H1 (cell line): ENCODE measurements around the gene EPHB1. TPM values are rescaled to one million over a fixed set of nuclear protein-coding genes. Genes with fewer than 3 reads are reported as not detected.

Experiments used
- CTCF ChIA-PET: fragments of 300-600 bp; sonication (Branson Sonifier 250); formaldehyde crosslinking; loops from one replicate; lab custom pipeline; 2021; ENCODE audit not compliant: partially characterized antibody; lab: Charles Lee
- POLR2A ChIA-PET: fragments of 300-600 bp; sonication (Branson Sonifier 250); formaldehyde crosslinking; loops from one replicate; lab custom pipeline; 2021; ENCODE audit warnings: inconsistent platforms; ENCODE audit not compliant: partially characterized antibody; lab: Charles Lee
- DNase-seq, 2 experiments: peaks; one replicate each; pipeline versions ENCODE4 v3.0.0 to v3.0.0-alpha.2; 2010 to 2022; ENCODE audit warnings: low spot score in 2 of 2, low read depth in 1 of 2, mixed read lengths in 1 of 2
- FAIRE-seq: peaks from 2 replicates; lab custom pipeline; 2011; peaks lifted over from hg19 to GRCh38; lab: Jason Lieb, UNC
- H2AFZ ChIP-seq: 2 replicates; pipeline ENCODE4 v1.8.1; 2012; ENCODE audit warnings: low read length, inconsistent platforms
- H2AK5ac ChIP-seq: 2 replicates; pipeline ENCODE4 v1.6.1; 2013; ENCODE audit warnings: low read depth, low read length
- H2BK120ac ChIP-seq: replicated peaks from 2 replicates; pipeline ENCODE3; 2013; ENCODE audit warnings: low read depth, low read length, inconsistent platforms
- H2BK12ac ChIP-seq: 2 replicates; pipeline ENCODE4 v1.6.1; 2013; ENCODE audit warnings: low read depth, low read length
- H2BK15ac ChIP-seq: 2 replicates; pipeline ENCODE4 v1.6.1; 2013; ENCODE audit warnings: low read length
- H2BK20ac ChIP-seq: 2 replicates; pipeline ENCODE4 v1.6.1; 2013; ENCODE audit warnings: low read length
- H2BK5ac ChIP-seq: 2 replicates; pipeline ENCODE4 v1.6.1; 2013; ENCODE audit warnings: low read depth, low read length
- H3K14ac ChIP-seq: 2 replicates; pipeline ENCODE4 v1.6.1; 2013; ENCODE audit warnings: inconsistent platforms; ENCODE audit not compliant: insufficient read length
- H3K18ac ChIP-seq: 2 replicates; pipeline ENCODE4 v1.6.1; 2013; ENCODE audit warnings: low read length; ENCODE audit errors: extremely low read depth
- H3K23ac ChIP-seq: 2 replicates; pipeline ENCODE4 v1.6.1; 2013; ENCODE audit warnings: inconsistent platforms; ENCODE audit not compliant: insufficient read length
- H3K23me2 ChIP-seq: 2 replicates; pipeline ENCODE4 v1.6.1; 2013; ENCODE audit warnings: low read depth, low read length
- H3K27ac ChIP-seq: 2 replicates; pipeline ENCODE4 v1.6.1; 2011; ENCODE audit warnings: low read depth, low read length, inconsistent platforms
- H3K27me3 ChIP-seq, 4 experiments: replicated peaks in 1 of 4; 1 replicate in 1 of 4; 2 replicates in 3 of 4; pipeline versions ENCODE4 v1.6.1 to v1.8.1; 2011 to 2013; ENCODE audit warnings: low read length in 3 of 4, mild to moderate bottlenecking in 3 of 4, inconsistent platforms in 2 of 4, mixed read lengths in 2 of 4, moderate library complexity in 1 of 4; ENCODE audit not compliant: control insufficient read depth in 3 of 4, insufficient read depth in 3 of 4; ENCODE audit errors: extremely low read depth in 1 of 4
- H3K36me3 ChIP-seq, 4 experiments: 2 replicates each; pipeline versions ENCODE4 v1.6.1 to v1.8.1; 2011 to 2013; ENCODE audit warnings: mild to moderate bottlenecking in 4 of 4, low read length in 3 of 4, moderate library complexity in 2 of 4, control low read depth in 1 of 4, inconsistent platforms in 1 of 4; ENCODE audit not compliant: insufficient read depth in 4 of 4, control insufficient read depth in 2 of 4
- H3K4ac ChIP-seq: replicated peaks from 2 replicates; pipeline ENCODE3; 2013; ENCODE audit warnings: low read length, low read depth, mixed read lengths, inconsistent platforms; ENCODE audit not compliant: insufficient read length
- H3K4me1 ChIP-seq, 4 experiments: replicated peaks in 1 of 4; 1 replicate in 1 of 4; 2 replicates in 3 of 4; pipeline versions ENCODE4 v1.6.1 to v1.8.1; 2011 to 2013; ENCODE audit warnings: low read length in 3 of 4, inconsistent platforms in 2 of 4, mixed read lengths in 1 of 4; ENCODE audit not compliant: insufficient read depth in 4 of 4, control insufficient read depth in 3 of 4
- H3K4me2 ChIP-seq, 2 experiments: 2 replicates each; pipeline versions ENCODE4 v1.6.1 to v1.8.1; 2011 to 2013; ENCODE audit warnings: low read depth in 2 of 2, low read length in 2 of 2, control low read depth in 1 of 2, inconsistent platforms in 1 of 2, mild to moderate bottlenecking in 1 of 2; ENCODE audit not compliant: insufficient read depth in 1 of 2
- H3K4me3 ChIP-seq, 4 experiments: fragments of 200-600, 300-600 bp in 1 of 4; sonication (generic), shearing (Covaris generic), sonication (Bioruptor Twin) in 1 of 4; 2 replicates each; pipeline versions ENCODE4 v1.5.1 to v1.8.1; 2011 to 2016; ENCODE audit warnings: low read length in 4 of 4, low read depth in 3 of 4, control low read depth in 2 of 4, inconsistent platforms in 2 of 4, mild to moderate bottlenecking in 2 of 4, mixed read lengths in 1 of 4, moderate library complexity in 1 of 4; ENCODE audit not compliant: insufficient read depth in 2 of 4; ENCODE audit errors: extremely low read depth in 1 of 4
- H3K56ac ChIP-seq: replicated peaks from 2 replicates; pipeline ENCODE3; 2013; ENCODE audit warnings: low read depth, mild to moderate bottlenecking, mixed read lengths, low read length, inconsistent platforms; ENCODE audit not compliant: insufficient read length
- H3K79me1 ChIP-seq: 2 replicates; pipeline ENCODE4 v1.6.1; 2013; ENCODE audit warnings: low read depth, low read length, control low read depth
- H3K79me2 ChIP-seq, 2 experiments: 2 replicates each; pipeline versions ENCODE4 v1.6.1 to v1.8.1; 2012 to 2013; ENCODE audit warnings: low read length in 2 of 2, mild to moderate bottlenecking in 2 of 2, inconsistent platforms in 1 of 2; ENCODE audit not compliant: insufficient read depth in 2 of 2, control insufficient read depth in 1 of 2
- H3K9ac ChIP-seq, 4 experiments: replicated peaks in 1 of 4; 1 replicate in 1 of 4; 2 replicates in 3 of 4; pipeline versions ENCODE4 v1.6.1 to v1.8.1; 2011 to 2013; ENCODE audit warnings: low read depth in 3 of 4, low read length in 3 of 4, control low read depth in 2 of 4, mild to moderate bottlenecking in 2 of 4, moderate library complexity in 2 of 4, inconsistent platforms in 1 of 4; ENCODE audit errors: extremely low read depth in 1 of 4
- H3K9me3 ChIP-seq, 2 experiments: 2 replicates each; pipeline versions ENCODE4 v1.6.1 to v1.8.1; 2012 to 2013; ENCODE audit warnings: mild to moderate bottlenecking in 2 of 2, moderate library complexity in 2 of 2, control low read depth in 1 of 2, inconsistent platforms in 1 of 2, low read depth in 1 of 2, low read length in 1 of 2, mixed read lengths in 1 of 2; ENCODE audit not compliant: insufficient read depth in 2 of 2
- H4K20me1 ChIP-seq, 2 experiments: replicated peaks in 1 of 2; 2 replicates each; pipeline versions ENCODE3 to v1.8.1; 2011 to 2013; ENCODE audit warnings: inconsistent platforms in 2 of 2, low read length in 2 of 2, mild to moderate bottlenecking in 1 of 2; ENCODE audit not compliant: insufficient read depth in 2 of 2, control insufficient read depth in 1 of 2
- H4K5ac ChIP-seq: 2 replicates; pipeline ENCODE4 v1.6.1; 2013; ENCODE audit warnings: low read length, low read depth, mixed read lengths, inconsistent platforms; ENCODE audit not compliant: insufficient read length
- H4K8ac ChIP-seq: 2 replicates; pipeline ENCODE4 v1.8.0; 2013; ENCODE audit warnings: mild to moderate bottlenecking, moderate library complexity, low read length, inconsistent platforms; ENCODE audit not compliant: insufficient read depth; ENCODE audit errors: extremely low read depth
- H4K91ac ChIP-seq: replicated peaks from 2 replicates; pipeline ENCODE3; 2013; ENCODE audit warnings: low read length, mixed read lengths, inconsistent platforms; ENCODE audit not compliant: insufficient read length
- BCL11A ChIP-seq, 2 experiments: IDR thresholded peaks; one replicate each; pipeline ENCODE4 v1.6.1; 2011; ENCODE audit warnings: low read depth in 2 of 2, low read length in 2 of 2, mild to moderate bottlenecking in 2 of 2
- CBX5 ChIP-seq: fragments of 300-800, 300-1000 bp; sonication (generic); IDR thresholded peaks from 2 replicates; pipeline ENCODE4 v1.7.1; 2016; ENCODE audit warnings: antibody characterized with exemption, low read length, low read depth
- CEBPB ChIP-seq: IDR thresholded peaks from 2 replicates; pipeline ENCODE4 v1.6.1; 2012; ENCODE audit warnings: low read depth, low read length
- EP300 ChIP-seq, 2 experiments: IDR thresholded peaks; 1 replicate in 1 of 2; 2 replicates in 1 of 2; pipeline ENCODE4 v1.6.1; 2011 to 2012; ENCODE audit warnings: low read depth in 2 of 2, low read length in 2 of 2, mild to moderate bottlenecking in 2 of 2, borderline replicate concordance in 1 of 2, inconsistent platforms in 1 of 2, moderate library complexity in 1 of 2
- GABPA ChIP-seq: IDR thresholded peaks from 2 replicates; pipeline ENCODE4 v1.6.1; 2011; ENCODE audit warnings: mild to moderate bottlenecking, low read length, moderate library complexity, borderline replicate concordance; ENCODE audit not compliant: insufficient read depth
- HDAC2 ChIP-seq, 2 experiments: fragments of 300-600 bp in 1 of 2; sonication (generic) in 1 of 2; IDR thresholded peaks; 2 replicates each; pipeline ENCODE4 v1.6.1; 2011 to 2012; ENCODE audit warnings: low read depth in 2 of 2, low read length in 2 of 2, mild to moderate bottlenecking in 2 of 2, moderate library complexity in 2 of 2, borderline replicate concordance in 1 of 2, inconsistent platforms in 1 of 2
- TEAD4 ChIP-seq: IDR thresholded peaks from 2 replicates; pipeline ENCODE4 v1.6.1; 2012; ENCODE audit warnings: low read depth, low read length, inconsistent platforms, mixed read lengths
- WGBS, 2 experiments: shearing (Covaris generic) in 1 of 2; methylation state at CpG; one replicate each; pipeline versions ENCODE4 v1.1.6 to v1.1.7; 2013 to 2015; ENCODE audit warnings: low lambda C conversion rate in 2 of 2, mixed read lengths in 2 of 2, inconsistent platforms in 1 of 2, low coverage in 1 of 2, missing lambda C conversion rate in 1 of 2; ENCODE audit not compliant: insufficient replicate concordance in 2 of 2, insufficient coverage in 1 of 2, insufficient read length in 1 of 2; ENCODE audit errors: extremely low coverage in 1 of 2, missing lambda C conversion rate in 1 of 2; 5-methylcytosine and 5-hydroxymethylcytosine counted together
- polyA plus RNA-seq, 7 experiments: library from polyadenylated mRNA; depleted of rRNA in 3 of 7; stranded (reverse) in 5 of 7; unstranded in 2 of 7; fragments of >200 nt in 5 of 7; fragments of 200-250 nt in 2 of 7; gene quantifications; 1 replicate in 5 of 7; 2 replicates in 1 of 7; 4 replicates in 1 of 7; pipeline versions ENCODE4 v1.2.1 to v1.2.3, GENCODE V29; 2011 to 2013; ENCODE audit warnings: missing spikeins in 2 of 7, mixed read lengths in 2 of 7
- total RNA-seq: library from RNA; stranded (reverse); fragmentation: NEBNext Ultra II Directional; extraction: Animal tissue kit (Norgen Biotek cat#: 25700); gene quantifications from 2 replicates; pipeline ENCODE4 v1.2.1, GENCODE V29; 2021

EPHB1 gene
- total and polyA plus RNA-seq, 2 of the 8 experiments (the other 6 are each of a cell fraction or from before 2014, with no cell fraction given), result 3.5 to 5.9 TPM

DNA sequence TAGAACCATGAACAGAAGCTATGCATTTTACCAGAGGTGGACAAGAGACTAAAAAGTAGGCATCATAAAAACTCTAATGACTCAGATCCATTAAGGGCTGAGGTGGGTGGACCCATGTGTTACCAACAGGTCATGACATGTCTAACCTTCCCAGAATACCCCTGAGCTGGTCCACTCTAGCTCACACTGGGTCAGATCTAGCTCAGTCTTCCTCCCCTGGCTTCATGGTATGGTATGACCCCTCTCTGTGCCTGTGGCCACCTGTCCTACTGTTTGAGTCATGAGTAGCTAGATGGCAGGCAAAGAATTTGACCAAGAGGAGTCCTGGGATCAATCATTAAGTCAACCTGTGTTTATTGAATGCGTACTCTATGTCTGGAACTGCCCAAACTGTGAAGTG, 340.4 kb downstream of the EPHB1 start:
- CTCF ChIA-PET, result interaction anchor here (1.5 kb wide), 1 partner anchor 8 kb away, joined by 3 read pairs; no protein-coding TSS in a partner anchor
- 86% methylated on average over 1 of the region's 1 CpG; no CpG with 5 or more reads in 1 of the 2 experiments for WGBS, 2 experiments

More for the DNA sequence above, 340.4 kb downstream of the EPHB1 start:
- H3K27ac ChIP-seq, result no peak overlapping the region
- H3K4me3 ChIP-seq, result no peak overlapping the region
- H2BK15ac ChIP-seq, result no peak overlapping the region
- no peak overlapping the region for H2AK5ac ChIP-seq
- no peaks in the 10 kb centered on the region for H4K20me1 ChIP-seq
- no peaks in the 10 kb centered on the region for H3K36me3 ChIP-seq
- H3K23ac ChIP-seq, result no peak overlapping the region
- H3K4me1 ChIP-seq, result no peaks in the 10 kb centered on the region; a peak in 1 of 7 replicates
- H3K4me2 ChIP-seq, result no peak overlapping the region
- no peak for FAIRE-seq
- no peak overlapping the region for H3K14ac ChIP-seq
- H2AFZ ChIP-seq, result no peak overlapping the region
- no peak overlapping the region for H3K4ac ChIP-seq
- no peaks in the 10 kb centered on the region; the same call in 1 of the 2 replicates for H3K23me2 ChIP-seq
- no peaks in the 10 kb centered on the region for H3K79me2 ChIP-seq
- H3K27me3 ChIP-seq, result no peaks in the 10 kb centered on the region; a peak in 1 of 7 replicates
- H3K56ac ChIP-seq, result no peak overlapping the region
- no peak overlapping the region for H4K8ac ChIP-seq
- no peak overlapping the region for H4K91ac ChIP-seq
- no peak overlapping the region for H3K18ac ChIP-seq
- H2BK120ac ChIP-seq, result no peak overlapping the region
- TF ChIP-seq CEBPB (no peak), CBX5 (no peak), TEAD4 (no peak), EP300 (IDR thresholded peaks at IDR 0.05; ENCODE audit: borderline replicate concordance in 1 of 2, low read depth in 2 of 2, low read length in 2 of 2) (no peak), HDAC2 (IDR thresholded peaks at IDR 0.05; ENCODE audit: borderline replicate concordance in 1 of 2, low read depth in 2 of 2, low read length in 2 of 2) (no peak), GABPA (no peak), BCL11A (IDR thresholded peaks at IDR 0.05; ENCODE audit: low read depth in 2 of 2, low read length in 2 of 2) (no peak)
- TF ChIP-seq, all 59 proteins: peak for 0
- Histone ChIP-seq H3K79me1 (no peaks in the 10 kb centered on the region), H2BK20ac (no peak overlapping the region), H4K5ac (no peak overlapping the region), H2BK12ac (no peak overlapping the region), H3K9ac (no peak overlapping the region), H2BK5ac (no peak overlapping the region), H3K9me3 (no peaks in the 10 kb centered on the region)
- DNase-seq, result no peak
- POLR2A ChIA-PET, result no interaction called here
